MM.1S (cell line): ENCODE results near the gene ZFYVE28.

Source experiments
- CTCF ChIP-seq: fragments of 300-600 bp; sonication (generic); IDR thresholded peaks from 2 replicates; pipeline ENCODE4 v1.5.1; 2016; ENCODE audit warnings: antibody characterized with exemption, low read length, mixed read lengths
- EZH2 ChIP-seq: fragments of 300-600 bp; sonication (generic); optimal IDR thresholded peaks from 2 replicates; pipeline ENCODE3; 2017; ENCODE audit warnings: low read depth, mild to moderate bottlenecking, antibody characterized with exemption, low read length, mixed read lengths
- EZH2phosphoT487 ChIP-seq: fragments of 300-600 bp; sonication (generic); IDR thresholded peaks from 2 replicates; pipeline ENCODE4 v1.6.1; 2018; ENCODE audit warnings: antibody characterized with exemption, low read length

- TF ChIP-seq CTCF (no peak), EZH2 (no peak), EZH2phosphoT487 (no peak)
Observed at GRCh38 chr4:2433609-2434350, 15.3 kb upstream of the ZFYVE28 start.
